ENCODE data around the gene UFC1.

UFC1 gene

GRCh38 chr1:161190962-161191521 lies 37.3 kb downstream of the UFC1 start:
- no peaks in the 10 kb centered on the region for H3K36me3 Mint-ChIP-seq
- no peak overlapping the region for H3K4me3 Mint-ChIP-seq

DNA sequence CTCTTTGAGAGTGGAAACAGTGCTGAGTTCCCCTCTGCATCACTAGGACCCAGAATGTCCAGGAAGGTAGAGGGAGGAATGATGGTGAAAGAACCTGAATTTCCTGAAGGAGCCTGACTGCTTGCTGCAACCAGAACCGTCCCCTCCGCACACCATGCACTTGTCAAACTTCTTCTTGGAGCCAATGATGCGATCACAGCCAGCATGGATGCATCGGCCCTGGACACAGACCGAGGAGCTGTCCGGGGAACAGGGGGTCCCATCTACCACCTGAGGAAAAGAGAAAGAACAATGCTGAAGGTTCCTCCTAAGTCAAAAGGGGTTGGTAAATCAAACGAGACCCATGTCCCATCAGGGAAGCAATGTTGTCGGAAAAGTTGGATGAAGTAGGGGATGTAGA lies 38.2 kb downstream of the UFC1 start:
- ATAC-seq = no peak
- no peaks in the 10 kb centered on the region for H3K9me3 Mint-ChIP-seq
- H3K4me1 Mint-ChIP-seq = peaks cover 52% of the 10 kb centered on the region

More at GRCh38 chr1:161190962-161191521, 37.3 kb downstream of the UFC1 start:
- H3K4me1 Mint-ChIP-seq = peaks cover 59% of the 10 kb centered on the region
- no peak for DNase-seq (ENCODE audit: low spot score in 2 of 2)
- no peak for ATAC-seq
- H3K27ac Mint-ChIP-seq = peak overlapping the region; percentile 32
- no peaks in the 10 kb centered on the region for H3K9me3 Mint-ChIP-seq

GRCh38 chr1:161192476-161193465 lies 39.0 kb downstream of the UFC1 start:
- DNase-seq (ENCODE audit: low spot score in 2 of 2) = peak; percentile 42 to 80
- Mint-ChIP-seq H3K9me3 (no peaks in the 10 kb centered on the region), H3K27ac (peak overlapping the region; percentile 89), H3K4me3 (no peak overlapping the region), H3K36me3 (no peaks in the 10 kb centered on the region), H3K4me1 (peaks cover 44% of the 10 kb centered on the region)
- peak; percentile 88 for ATAC-seq

More for the DNA sequence above, 38.2 kb downstream of the UFC1 start:
- Mint-ChIP-seq H3K27ac (peak overlapping the region; percentile 89), H3K36me3 (no peaks in the 10 kb centered on the region), H3K4me3 (no peak overlapping the region)
- no peak for DNase-seq (ENCODE audit: low spot score in 2 of 2)

GRCh38 chr1:161193561-161194235 lies 39.9 kb downstream of the UFC1 start:
- ATAC-seq = no peak
- H3K27ac Mint-ChIP-seq = no peak overlapping the region
- H3K4me3 Mint-ChIP-seq = no peak overlapping the region
- peaks cover 40% of the 10 kb centered on the region for H3K4me1 Mint-ChIP-seq
- no peaks in the 10 kb centered on the region for H3K36me3 Mint-ChIP-seq
- DNase-seq (ENCODE audit: low spot score in 2 of 2) = no peak
- H3K9me3 Mint-ChIP-seq = no peaks in the 10 kb centered on the region

DNA sequence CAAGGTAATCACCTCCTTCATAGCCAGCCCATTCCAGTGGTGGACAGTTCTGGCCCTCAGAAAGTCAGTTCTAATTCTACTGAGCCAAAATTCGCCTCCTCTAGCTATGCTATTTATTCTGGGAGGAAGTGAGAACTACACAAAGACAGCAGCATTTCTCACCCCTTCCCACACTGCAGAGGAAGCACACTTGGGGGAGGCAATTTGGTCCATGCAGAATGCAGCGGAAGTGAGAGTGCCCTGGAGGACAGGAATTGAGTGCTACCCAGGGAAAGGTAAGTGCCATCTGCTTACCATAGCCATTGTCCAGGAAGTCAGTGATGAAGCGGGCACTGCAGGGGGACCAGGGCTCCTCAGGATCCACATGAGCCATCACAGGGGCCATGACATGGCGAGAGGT lies 41.4 kb downstream of the UFC1 start:
- H3K27ac Mint-ChIP-seq = peak overlapping the region; percentile 84
- H3K36me3 Mint-ChIP-seq = no peaks in the 10 kb centered on the region
- no peak for DNase-seq (ENCODE audit: low spot score in 2 of 2)
- no peaks in the 10 kb centered on the region for H3K9me3 Mint-ChIP-seq
- H3K4me1 Mint-ChIP-seq = peaks cover 47% of the 10 kb centered on the region
- H3K4me3 Mint-ChIP-seq = no peak overlapping the region
- no peak for ATAC-seq

GRCh38 chr1:161196111-161196510 lies 42.3 kb downstream of the UFC1 start:
- H3K27ac Mint-ChIP-seq = peak overlapping the region; percentile 84
- ATAC-seq = no peak
- no peak for DNase-seq (ENCODE audit: low spot score in 2 of 2)
- no peaks in the 10 kb centered on the region for H3K36me3 Mint-ChIP-seq
- no peak overlapping the region for H3K4me3 Mint-ChIP-seq
- H3K9me3 Mint-ChIP-seq = no peaks in the 10 kb centered on the region
- H3K4me1 Mint-ChIP-seq = peaks cover 56% of the 10 kb centered on the region

- ATAC-seq = no peak
- Mint-ChIP-seq H3K9me3 (no peaks in the 10 kb centered on the region), H3K4me3 (no peak overlapping the region), H3K36me3 (no peaks in the 10 kb centered on the region), H3K27ac (peak overlapping the region; percentile 84), H3K4me1 (peaks cover 63% of the 10 kb centered on the region)
- no peak for DNase-seq (ENCODE audit: low spot score in 2 of 2)
Observed at GRCh38 chr1:161196521-161197451, 43.0 kb downstream of the UFC1 start.

- ATAC-seq (no peak), DNase-seq (ENCODE audit: low spot score in 2 of 2) (no peak)
- no peaks in the 10 kb centered on the region for H3K9me3 Mint-ChIP-seq
- peaks cover 60% of the 10 kb centered on the region for H3K4me1 Mint-ChIP-seq
- H3K27ac Mint-ChIP-seq = peak overlapping the region; percentile 32
- no peak overlapping the region for H3K4me3 Mint-ChIP-seq
- H3K36me3 Mint-ChIP-seq = peaks cover 6% of the 10 kb centered on the region
Observed at GRCh38 chr1:161197560-161198193, 43.9 kb downstream of the UFC1 start.

DNA sequence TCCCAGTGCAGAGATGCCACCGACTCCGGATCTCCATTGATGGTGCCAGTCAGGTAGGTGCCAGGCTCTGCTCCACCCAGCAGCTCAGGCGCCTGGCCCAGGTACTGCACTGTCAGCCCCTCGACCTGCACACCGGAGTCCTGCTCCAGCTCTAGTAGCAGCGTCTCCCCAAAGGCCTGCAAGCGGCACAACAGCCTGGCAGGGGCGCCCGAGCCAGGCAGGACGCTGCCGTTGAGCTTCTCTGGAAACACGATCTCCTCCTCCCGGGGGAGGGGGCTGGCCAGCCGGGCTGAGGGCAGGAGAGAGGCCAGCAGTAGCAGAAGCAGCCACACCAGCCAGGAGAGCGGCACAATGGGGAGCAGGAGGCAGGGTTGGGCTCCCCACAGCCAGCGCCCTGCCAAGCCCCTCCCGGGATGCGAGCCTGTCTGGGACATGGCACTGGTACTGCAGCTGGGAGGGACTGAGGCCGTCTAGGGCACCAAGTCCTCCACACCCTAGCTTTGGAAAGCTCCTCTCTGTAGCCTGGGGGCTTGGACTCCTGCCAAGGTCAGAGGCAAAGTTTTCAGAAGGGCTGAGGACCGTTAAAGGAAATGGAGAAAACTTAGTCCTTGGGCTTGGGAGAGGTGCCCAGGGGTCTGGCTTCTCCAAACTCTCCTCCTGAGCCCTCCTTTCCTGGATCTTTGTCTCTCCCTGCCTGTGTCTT lies 44.6 kb downstream of the UFC1 start:
- ATAC-seq = no peak
- no peak overlapping the region for H3K4me3 Mint-ChIP-seq
- peak overlapping the region; percentile 32 for H3K27ac Mint-ChIP-seq

GRCh38 chr1:161198897-161199431 lies 45.2 kb downstream of the UFC1 start, which contains the start of gene ADAMTS4:
Gene ADAMTS4 (minus strand): TSS chr1:161199054. CDS start chr1:161198627, 427 bp downstream.
- H3K36me3 Mint-ChIP-seq = peaks cover 11% of the 10 kb centered on the region
- no peak for DNase-seq (ENCODE audit: low spot score in 2 of 2)
- H3K4me1 Mint-ChIP-seq = peaks cover 59% of the 10 kb centered on the region
- H3K4me3 Mint-ChIP-seq = peak within 1 kb of the TSS; percentile 85
- H3K9me3 Mint-ChIP-seq = no peaks in the 10 kb centered on the region
- peak within 1 kb of the TSS; percentile 95 for H3K27ac Mint-ChIP-seq
- ATAC-seq = no peak

More for the DNA sequence above, 44.6 kb downstream of the UFC1 start:
- no peak for DNase-seq (ENCODE audit: low spot score in 2 of 2)
- Mint-ChIP-seq H3K36me3 (peaks cover 6% of the 10 kb centered on the region), H3K4me1 (peaks cover 55% of the 10 kb centered on the region), H3K9me3 (no peaks in the 10 kb centered on the region)

DNA sequence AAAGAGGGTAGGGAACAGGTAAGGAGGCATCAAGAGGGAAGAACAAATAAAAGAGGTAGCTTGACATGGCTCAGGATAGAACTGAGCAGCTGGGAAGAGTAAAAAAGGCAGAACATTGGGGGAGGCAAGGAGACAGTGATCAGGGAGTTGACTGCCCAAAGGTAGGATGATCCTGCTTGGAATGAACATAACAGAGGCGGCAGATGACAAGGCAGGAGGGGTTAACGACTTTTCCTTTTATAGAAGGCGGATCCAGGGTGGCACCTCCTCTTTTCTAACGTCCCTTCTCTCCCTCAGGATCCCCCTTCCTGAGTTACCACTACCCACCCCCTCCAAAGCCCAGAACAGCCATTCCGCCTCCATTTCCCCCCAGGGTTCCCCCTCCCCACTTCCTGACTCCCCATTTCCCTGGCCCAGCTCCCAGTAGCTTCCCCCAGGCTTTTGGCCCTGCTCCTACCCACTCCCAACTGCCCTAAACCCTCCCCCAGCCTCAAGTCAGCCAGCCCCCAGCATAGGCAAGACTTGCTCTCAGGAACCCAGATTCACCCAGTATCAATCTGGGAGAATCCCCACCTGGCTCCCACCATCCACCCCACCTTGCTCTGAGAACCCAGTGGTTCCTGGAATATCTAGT lies 45.8 kb downstream of the UFC1 start:
- no peak for ATAC-seq
- H3K27ac Mint-ChIP-seq = peak overlapping the region; percentile 95
- peaks cover 65% of the 10 kb centered on the region for H3K4me1 Mint-ChIP-seq
- peak overlapping the region; percentile 85 for H3K4me3 Mint-ChIP-seq
- no peak for DNase-seq (ENCODE audit: low spot score in 2 of 2)
- H3K36me3 Mint-ChIP-seq = peaks cover 17% of the 10 kb centered on the region
- H3K9me3 Mint-ChIP-seq = no peaks in the 10 kb centered on the region

DNA sequence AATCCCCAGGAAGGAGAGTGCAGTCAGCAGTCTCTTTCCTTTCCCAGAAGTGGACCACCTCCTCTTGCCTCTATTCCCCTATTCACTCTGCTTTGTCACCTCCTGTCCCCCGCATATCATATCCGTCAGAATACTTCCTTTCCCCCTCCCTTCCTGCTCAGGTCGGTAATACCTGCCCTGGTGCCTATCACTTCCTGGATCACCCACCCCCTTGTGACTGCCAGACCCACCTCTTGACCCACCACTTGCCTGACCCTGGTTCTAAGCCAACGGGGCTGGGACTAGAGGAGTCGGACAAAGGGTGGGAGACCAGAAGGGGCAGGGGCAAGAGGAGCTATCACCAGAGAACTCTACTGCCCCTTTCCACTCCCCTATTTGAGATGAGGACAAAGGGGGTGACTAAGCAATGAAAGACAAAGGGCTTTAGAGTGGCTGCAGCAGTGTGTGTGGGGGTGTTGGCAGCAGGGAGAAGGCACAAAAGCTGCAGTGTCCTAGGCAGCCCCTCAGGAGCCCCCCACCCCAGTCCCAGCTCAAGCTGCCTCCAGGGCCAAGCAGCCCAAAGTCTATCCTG lies 46.7 kb downstream of the UFC1 start:
- DNase-seq (ENCODE audit: low spot score in 2 of 2) (peak in 1 of 2 donors; percentile 66), ATAC-seq (no peak)
- peak overlapping the region; percentile 85 for H3K4me3 Mint-ChIP-seq
- peaks cover 26% of the 10 kb centered on the region for H3K36me3 Mint-ChIP-seq
- no peaks in the 10 kb centered on the region for H3K9me3 Mint-ChIP-seq
- H3K4me1 Mint-ChIP-seq = peaks cover 62% of the 10 kb centered on the region
- H3K27ac Mint-ChIP-seq = peak overlapping the region; percentile 95

Data from stimulated activated effector memory CD8-positive, alpha-beta T cell treated with anti-CD3 and anti-CD28 coated beads, Interleukin-12 subunit alpha, Interleukin-12 subunit beta, amount 100 ng/mL, for 72 hours (primary cell).